ENCODE data around the gene MAPK7.

Gene MAPK7

GRCh38 chr17:19364699-19365498 is 13.4 kb upstream of the MAPK7 start:
- no peak for FAIRE-seq

DNA sequence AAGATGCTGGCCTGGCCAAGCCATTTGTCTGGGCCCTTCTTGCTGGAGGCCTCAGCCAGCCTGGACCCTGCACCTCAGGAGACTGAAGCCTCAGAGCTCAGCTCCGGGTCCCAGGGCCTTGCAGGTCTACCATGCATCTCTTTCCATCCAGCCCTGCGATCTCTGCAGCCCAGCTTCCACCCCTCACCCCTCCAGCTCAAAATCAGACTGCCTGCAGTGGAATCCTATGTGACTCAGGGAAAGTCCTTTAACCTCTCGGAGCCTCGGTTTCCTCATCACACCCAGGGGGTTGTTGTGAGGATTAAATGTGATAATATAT is 12.8 kb upstream of the MAPK7 start:
- no peak for FAIRE-seq

DNA sequence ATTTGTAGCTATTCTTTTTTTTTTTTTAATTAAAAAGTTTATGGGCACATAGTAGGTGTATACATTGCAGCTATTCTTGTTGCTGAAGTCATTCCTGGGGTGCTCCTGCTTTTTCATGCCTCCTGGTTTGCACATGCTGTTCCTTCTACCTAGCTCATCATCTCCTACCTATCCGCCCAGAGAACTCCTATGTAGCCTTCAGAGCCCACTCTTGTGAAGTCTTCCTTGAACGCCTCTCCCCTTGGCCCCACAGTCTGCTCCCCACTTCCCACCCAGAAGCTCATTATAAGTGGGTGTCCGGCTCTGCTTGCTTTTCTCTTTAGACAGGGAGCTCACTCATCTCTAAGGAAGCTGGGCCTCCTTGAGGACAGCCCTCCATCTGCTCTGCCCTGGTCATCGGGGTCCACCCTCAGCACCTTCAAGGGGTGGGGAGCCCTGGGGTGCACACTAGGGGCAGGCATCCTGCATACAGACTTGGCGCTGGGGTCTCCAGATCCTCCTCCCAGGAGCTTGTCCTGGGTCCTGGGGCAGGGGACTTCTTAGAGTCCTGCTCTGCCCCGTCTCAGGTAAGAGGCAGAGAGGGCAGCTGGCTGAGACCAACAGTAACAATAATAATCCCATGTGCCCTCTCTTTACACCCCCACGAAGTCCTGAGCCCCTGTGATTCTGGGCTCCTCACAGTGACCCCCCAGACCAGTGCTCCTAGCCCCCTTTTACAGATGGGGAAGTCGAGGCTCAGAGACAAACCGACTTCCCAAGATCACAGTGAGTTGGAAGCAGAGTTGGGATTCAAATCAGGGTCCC is 12.3 kb upstream of the MAPK7 start:
- FAIRE-seq, result no peak

- FAIRE-seq, result no peak
Measured at GRCh38 chr17:19366637-19366972, 11.7 kb upstream of the MAPK7 start.

- FAIRE-seq, result no peak
Measured at GRCh38 chr17:19368229-19368628, 10.1 kb upstream of the MAPK7 start.

DNA sequence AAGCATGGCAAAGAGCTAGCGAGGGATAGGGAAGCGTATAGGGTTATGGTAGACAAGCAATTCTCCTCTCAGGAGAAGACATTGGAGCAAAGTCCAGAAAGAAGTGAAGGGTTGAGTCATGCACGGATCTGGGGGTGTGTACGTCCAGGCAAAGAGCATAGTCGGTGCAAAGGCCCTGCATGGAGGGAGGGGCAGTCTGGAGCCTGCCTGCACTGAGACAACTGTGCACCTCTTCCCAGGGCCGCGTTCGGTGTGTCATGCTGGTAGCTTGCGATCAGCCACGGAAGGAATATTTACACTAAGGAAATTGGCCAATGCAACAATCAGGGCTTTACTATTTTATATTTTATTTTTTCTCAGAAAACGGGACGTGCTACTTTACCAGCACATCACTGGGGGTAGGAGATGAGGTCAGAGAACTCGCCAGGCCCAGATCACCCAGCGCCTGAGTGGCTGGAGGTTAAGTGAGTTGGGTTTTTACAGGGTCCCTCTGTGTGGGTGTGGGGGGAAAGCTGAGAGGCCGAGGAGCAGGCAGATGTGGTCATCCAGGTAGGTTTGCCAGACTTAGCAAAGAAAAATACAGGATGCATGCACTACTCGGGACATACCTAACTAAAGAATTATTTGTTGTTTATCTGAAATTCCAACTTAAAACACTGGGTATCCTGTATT is 9.1 kb upstream of the MAPK7 start:
- FAIRE-seq, result no peak

- no peak for FAIRE-seq
Measured at GRCh38 chr17:19369846-19370492, 8.3 kb upstream of the MAPK7 start.

DNA sequence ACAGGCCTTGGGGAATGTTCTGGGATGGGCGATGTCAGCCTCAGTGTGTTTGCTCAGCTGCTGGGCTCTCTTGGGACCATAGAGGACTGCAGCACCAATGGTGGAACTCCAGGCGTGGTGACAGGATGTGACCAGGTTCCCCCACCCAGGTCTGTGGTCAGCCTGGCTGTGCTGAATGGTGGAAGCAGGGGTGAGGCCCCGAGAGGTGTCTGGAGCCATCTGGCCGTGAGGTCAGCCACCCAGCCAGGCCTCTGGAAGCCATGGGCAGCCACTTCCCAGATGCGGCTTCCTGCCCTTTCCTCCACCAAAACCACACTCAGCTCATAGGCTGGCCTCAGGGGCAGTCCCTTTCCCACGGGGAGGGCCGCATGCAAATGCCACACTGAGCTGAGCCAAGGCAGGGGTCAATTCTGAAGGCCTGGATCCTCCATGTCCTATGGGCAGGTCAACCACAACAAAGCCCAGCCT is 7.8 kb upstream of the MAPK7 start:
- no peak for FAIRE-seq

GRCh38 chr17:19371259-19372010 is 6.9 kb upstream of the MAPK7 start:
- FAIRE-seq, result no peak

DNA sequence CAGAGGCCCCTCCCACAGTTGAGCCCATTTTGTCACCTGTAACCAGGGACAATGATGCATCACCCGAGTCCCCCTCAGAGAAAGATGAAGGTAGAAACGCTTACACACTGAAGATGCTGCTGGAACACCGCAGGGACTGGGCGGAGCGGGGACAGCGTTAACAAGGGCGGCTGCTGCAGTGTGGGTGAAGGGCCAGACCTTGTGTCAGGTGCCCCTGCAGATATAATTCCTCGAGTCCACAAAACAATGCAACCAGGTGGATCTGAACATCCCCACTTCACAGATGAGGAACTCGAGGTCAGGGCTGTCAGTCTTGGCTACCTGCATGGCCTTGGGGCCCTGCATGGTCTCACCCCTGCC is 6.3 kb upstream of the MAPK7 start:
- no peak for FAIRE-seq

DNA sequence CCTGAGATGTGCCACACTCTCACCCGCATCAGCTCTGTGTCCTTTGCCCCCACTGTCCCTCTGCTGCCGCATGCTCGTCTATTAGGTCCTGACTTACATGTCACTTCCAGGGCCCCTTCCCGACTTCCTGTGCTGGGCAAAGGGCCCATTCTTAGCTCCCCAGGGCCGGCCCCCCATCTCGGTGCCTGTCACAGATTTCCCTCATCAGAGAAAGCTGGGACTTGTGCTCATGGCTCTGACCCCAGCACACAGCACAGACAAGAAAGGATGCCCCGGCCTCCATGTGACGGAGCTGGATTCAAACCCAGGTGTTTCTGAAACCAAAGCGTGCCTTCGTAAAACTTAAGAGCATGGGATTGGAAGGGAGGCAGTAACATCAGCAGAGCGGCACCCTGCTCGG is 5.9 kb upstream of the MAPK7 start:
- FAIRE-seq, result no peak

- no peak for FAIRE-seq
Measured at GRCh38 chr17:19372866-19373504, 5.3 kb upstream of the MAPK7 start.

DNA sequence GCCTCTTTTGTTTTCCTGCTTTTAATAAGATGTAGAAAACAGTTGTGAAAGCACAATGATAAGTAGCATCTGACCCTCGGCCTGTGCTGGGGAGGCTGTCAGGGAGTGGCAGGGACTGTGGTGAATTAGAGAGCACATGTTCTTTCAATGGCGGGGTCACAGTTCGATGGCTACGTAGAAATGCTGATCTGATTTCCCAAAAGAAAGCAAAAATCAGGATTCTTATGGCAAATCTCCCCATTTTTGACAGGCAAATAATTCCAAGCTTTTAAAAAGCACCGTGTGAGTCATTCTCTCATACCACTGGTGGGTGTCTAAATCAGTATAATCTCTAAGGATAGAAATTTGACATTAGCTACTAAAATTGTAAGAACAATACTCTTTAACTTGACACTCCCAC is 4.2 kb upstream of the MAPK7 start:
- no peak for FAIRE-seq

DNA sequence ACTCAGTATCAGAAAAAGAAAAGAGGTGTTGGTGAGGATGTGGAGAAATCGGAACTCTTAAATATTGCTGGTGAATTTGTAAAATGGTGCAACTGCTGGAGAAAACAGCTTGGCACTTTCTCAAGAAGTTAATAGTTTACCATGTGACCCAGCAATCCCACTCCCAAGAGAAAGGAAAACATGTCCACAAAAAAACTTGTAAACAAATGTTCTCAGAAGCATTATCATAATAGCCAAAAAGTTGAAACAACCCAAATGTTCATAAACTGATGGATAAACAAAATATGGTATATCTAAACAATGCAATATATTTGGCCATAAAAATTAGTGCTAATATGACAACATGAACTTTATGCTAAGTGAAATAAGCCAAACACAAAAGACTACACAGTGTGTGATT is 2.6 kb upstream of the MAPK7 start:
- no peak for FAIRE-seq

GRCh38 chr17:19376811-19377210 is 1.5 kb upstream of the MAPK7 start:
- no peak for FAIRE-seq

DNA sequence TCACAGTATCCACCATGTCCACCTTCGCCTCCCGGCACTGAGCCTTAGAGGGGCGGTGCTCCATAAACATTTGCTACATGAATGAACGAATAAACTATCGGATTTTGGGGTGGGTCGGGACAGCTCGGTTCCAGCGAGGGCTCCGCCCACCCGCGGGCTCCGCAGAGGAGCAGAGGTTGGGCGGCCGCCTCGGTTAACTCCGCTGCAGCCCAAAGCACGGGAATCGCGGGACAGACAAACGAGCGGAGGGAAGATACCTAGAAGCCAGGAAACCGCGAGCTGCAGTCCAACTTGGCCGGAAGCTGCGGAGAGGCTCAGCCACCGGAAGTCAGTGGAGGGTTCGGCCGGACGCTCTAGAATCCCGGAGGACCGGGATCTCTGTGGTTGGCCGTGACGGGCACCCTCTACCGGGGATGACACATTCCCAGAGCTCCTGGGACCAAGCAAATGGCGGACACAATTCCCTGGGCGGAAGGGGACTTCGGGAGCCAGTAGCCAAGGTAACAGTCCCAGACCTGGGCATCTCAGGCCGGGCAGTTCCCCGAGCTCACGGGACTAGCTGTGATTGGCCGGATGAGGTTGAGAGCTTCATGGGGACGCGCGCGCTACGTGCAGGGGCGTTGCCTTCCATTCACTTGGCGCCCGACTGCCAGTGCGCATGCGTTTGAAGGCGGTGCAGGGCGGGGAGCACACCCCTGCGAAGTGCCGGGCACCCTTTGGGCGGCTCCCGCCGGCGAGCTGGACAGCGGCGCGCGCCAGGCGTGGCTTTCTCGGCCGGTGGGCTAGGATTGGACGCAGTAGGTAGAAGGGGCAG is 489 bp upstream of the MAPK7 start:
- FAIRE-seq, result peak; percentile 98

DNA sequence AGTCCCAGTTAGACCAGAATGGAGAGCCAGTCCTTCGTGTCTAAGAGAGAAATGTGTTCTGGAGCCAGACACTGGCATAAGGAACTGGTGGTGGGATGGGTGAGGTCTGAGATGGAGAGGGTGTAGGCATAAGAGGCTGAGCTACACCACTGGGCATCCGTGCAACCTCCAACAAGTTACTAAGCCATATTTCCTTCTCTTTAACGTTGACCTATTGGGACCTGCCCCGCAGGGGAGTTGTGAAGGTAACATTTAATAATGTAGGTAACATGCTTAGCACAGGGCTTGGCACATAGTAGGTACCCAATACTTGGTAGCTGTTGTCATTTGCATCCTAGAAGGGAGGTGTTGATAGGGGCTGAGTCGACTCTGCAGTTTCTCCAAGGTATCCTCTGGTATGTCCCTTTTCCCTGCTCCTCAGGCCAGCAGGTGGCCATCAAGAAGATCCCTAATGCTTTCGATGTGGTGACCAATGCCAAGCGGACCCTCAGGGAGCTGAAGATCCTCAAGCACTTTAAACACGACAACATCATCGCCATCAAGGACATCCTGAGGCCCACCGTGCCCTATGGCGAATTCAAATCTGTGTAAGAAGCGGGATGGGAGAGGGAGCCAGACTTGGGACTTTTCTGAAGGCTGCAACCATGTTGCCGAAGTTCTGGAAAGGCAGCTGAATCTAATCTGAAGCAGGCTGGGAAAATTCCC is 1.2 kb downstream of the MAPK7 start:
- no peak for FAIRE-seq

DNA sequence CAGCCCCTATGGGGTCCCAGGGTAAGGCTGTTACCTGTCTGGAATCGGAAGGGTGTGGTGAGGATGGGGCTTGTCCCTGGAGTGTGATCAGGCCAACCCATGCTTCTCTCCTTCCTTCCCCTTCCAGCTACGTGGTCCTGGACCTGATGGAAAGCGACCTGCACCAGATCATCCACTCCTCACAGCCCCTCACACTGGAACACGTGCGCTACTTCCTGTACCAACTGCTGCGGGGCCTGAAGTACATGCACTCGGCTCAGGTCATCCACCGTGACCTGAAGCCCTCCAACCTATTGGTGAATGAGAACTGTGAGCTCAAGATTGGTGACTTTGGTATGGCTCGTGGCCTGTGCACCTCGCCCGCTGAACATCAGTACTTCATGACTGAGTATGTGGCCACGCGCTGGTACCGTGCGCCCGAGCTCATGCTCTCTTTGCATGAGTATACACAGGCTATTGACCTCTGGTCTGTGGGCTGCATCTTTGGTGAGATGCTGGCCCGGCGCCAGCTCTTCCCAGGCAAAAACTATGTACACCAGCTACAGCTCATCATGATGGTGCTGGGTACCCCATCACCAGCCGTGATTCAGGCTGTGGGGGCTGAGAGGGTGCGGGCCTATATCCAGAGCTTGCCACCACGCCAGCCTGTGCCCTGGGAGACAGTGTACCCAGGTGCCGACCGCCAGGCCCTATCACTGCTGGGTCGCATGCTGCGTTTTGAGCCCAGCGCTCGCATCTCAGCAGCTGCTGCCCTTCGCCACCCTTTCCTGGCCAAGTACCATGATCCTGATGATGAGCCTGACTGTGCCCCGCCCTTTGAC is 2.4 kb downstream of the MAPK7 start:
- no peak for FAIRE-seq

- no peak for FAIRE-seq
Measured at GRCh38 chr17:19381361-19381740, 3.1 kb downstream of the MAPK7 start.
